T-helper 1 cell (primary cell): Measurements from ENCODE around the gene CREB3L2.

ENCODE experiments used
- DNase-seq, 5 donors: peaks; one replicate each; pipeline ENCODE4 v3.0.0-alpha.2; 2012 to 2020

CREB3L2 gene

GRCh38 chr7:137891016-137891655, 110.8 kb downstream of the CREB3L2 start:
- no peak for DNase-seq

- peak in 1 of 5 donors; percentile 47 for DNase-seq
Observed at GRCh38 chr7:137890449-137890921, 111.4 kb downstream of the CREB3L2 start.

- DNase-seq = no peak
Observed at GRCh38 chr7:137888241-137888640, 113.6 kb downstream of the CREB3L2 start.

GRCh38 chr7:137886746-137887145, 115.1 kb downstream of the CREB3L2 start:
- DNase-seq = no peak

- DNase-seq = no peak
Observed at GRCh38 chr7:137886281-137886680, 115.6 kb downstream of the CREB3L2 start.

DNA sequence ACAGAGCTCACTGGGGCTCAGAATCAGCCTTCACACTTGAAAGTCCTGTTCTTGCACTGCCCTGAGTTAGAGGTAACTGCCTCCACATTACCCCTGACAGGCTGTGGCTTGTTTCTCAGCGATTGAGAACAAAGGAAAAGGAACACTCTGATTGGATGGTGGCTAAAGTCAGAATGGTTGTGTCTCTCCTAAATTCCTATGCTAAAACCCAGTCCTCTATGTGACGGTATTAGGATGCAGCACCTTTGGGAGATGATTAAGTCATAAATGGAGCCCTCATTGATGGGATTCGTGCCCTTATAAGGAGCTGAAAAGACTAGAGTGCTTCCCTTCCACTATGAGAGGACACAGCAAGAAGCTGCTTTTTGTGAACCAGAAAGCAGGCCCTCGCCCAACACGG, 116.2 kb downstream of the CREB3L2 start:
- no peak for DNase-seq

DNA sequence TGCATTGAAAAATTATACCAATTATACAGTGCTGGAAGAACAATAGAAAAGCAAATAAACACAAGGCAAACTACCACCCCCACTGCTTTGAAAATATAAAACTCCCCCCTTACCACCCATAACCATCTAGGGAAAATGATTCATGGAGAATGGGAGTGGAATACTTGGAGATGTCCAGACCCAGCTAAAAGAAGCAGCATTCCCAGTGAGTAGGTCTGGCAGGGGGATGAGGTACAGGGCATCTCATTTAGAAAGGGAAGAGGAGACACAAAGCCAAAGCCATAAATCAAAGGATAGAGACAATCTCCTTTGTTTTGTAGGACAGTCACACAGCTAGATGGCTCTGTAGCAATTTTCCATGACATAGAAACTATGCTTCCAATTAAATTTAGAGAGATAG, 119.1 kb downstream of the CREB3L2 start:
- DNase-seq = no peak

- peak in 1 of 5 donors; percentile 76 for DNase-seq
Observed at GRCh38 chr7:137882261-137882668, 119.6 kb downstream of the CREB3L2 start.

GRCh38 chr7:137881607-137882260, 120.2 kb downstream of the CREB3L2 start:
- DNase-seq = no peak

GRCh38 chr7:137880432-137880831, 121.5 kb downstream of the CREB3L2 start:
- DNase-seq = peak in 1 of 5 donors; percentile 32

DNA sequence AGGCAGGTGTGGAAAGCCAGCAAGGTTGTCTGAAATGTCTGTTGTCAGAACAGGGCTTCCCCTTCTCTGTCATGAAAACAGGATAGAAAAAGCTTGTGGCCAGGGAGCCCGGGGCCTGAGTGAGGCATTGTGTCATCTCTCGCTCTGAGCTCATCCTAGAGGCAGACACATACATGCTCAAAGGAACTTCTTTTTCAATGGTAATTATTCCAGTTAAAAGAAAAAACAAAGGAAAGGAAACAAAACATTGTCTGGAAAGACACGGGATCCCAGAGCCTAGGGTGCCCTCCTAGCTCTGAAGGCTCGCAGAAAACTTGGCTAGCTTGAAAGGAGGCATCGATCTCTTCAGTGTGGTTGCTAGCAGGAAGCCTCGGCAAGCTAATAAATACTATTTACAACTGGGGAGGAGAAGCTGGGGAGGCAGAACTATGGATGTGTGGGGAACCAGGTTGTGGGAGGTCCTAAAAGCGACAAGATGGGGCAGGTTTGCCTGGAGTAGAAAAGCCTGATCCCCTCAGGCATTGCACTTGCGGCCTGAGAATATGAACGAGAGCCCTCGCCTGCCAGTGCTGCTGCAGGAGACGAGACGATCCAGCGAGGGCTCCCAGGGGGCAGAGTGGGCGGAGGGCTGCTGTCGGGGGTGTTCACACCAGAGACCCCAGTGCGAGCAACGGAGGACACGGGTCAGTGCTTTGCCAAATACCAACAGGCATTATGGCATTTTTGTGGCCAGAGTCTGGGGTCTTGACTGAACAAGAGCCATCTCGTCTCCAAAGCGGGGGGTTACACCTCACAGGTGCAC, 122.3 kb downstream of the CREB3L2 start:
- peak in 1 of 5 donors; percentile 37 for DNase-seq

GRCh38 chr7:137878333-137878961, 123.4 kb downstream of the CREB3L2 start:
- no peak for DNase-seq

DNA sequence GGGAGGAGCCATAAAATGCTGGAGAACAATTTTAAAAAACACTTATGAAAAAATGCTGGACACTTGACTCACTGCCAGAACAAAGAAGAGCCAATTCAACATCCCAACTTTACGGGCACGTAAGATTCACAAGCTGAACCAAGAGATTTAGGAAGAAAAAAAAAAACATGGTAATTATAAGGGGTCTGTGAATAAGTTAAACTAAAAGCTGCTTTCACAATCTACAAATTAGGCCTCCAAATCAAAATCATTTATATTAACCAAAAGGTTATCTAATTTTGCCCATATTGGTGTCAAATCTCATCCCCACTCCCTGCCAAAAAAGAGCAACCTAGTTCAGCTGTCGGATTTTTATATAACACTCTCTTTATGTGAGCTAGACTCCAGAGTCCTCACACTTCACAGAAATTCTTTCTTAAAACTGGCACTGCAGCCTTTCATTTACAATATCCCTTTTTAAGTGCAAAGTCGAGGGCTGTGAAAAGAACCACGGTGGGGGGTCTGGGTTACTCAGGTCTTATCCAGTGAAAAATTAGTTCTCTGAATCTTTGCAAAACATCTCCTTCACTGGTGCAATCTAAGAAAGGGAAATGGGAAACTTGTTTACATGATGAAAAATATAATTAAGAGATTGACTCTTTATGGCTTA, 124.7 kb downstream of the CREB3L2 start:
- DNase-seq = no peak

- DNase-seq = no peak
Observed at GRCh38 chr7:137875746-137876145, 126.1 kb downstream of the CREB3L2 start.

GRCh38 chr7:137873979-137874777, 127.7 kb downstream of the CREB3L2 start:
- DNase-seq = no peak

DNA sequence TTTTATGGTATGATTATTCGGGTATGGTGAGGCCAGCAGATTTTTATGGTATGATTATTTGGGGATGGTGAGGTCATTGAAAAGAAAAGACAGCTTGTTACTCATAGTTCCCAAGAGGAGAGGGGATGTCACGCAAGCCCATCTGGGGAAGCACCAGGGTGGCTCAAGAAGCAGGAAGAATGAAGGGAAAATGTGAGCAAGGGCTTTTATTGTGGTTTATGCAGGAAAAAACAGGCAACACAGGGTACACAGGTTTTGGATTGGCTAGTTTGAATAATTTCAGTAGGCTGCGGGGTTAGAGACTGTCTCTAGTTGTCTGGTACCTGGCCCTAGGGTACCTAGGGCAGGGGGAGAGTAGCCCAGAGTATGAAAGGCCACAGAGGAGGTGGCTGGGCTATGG, 128.4 kb downstream of the CREB3L2 start:
- DNase-seq = peak in 1 of 5 donors; percentile 42

DNA sequence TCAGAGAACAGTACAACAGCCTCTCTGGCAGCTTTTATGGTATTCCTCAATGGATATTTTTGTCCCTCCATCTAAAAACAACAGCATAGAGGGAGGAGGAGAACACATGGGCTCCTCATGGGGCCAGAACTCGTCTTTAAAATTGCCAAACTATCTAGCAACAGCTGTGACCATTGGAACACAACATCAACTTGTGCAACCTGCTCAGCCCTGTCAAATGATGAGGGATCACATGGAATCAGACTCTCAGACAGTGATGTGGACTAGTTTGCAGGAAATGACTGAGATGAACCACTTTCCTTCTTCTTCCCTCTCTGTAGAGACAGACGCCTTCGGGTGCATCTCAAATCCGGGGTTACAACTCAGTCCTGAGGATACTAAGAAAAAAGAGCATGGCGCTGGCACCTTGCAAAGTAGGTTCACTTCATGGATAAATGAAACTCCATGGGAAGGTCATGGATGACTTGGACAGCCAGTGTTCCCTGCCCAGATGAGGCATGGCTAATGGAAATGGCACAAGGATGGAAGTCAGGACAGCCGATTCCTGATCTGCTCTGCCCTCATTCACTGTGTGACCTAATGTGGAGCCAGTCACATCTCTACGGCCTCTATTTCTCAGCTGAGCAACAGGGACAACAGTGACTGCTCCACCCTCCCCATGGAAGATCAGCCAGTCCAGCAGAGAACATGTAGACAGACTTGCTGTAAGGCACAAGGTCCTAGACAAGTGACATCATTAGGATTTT, 130.5 kb downstream of the CREB3L2 start:
- no peak for DNase-seq

- DNase-seq = no peak
Observed at GRCh38 chr7:137870684-137871083, 131.2 kb downstream of the CREB3L2 start.

DNA sequence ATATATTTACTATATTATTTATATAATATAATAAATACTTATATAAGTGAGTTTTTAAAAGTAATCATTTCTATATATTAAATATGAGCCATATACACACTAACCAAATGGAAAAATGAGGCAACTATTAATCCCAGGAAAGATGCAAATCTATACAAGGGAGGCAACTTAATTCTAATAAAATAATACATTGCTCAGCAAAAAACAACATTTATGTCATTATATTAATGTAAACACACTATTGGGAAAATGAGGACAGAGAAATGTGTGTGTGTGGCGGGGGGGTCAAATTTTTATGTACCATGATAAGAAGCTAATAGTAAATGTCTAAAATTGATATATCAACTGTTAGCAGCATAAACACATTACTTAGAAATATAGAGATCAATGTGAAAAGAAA, 131.8 kb downstream of the CREB3L2 start:
- no peak for DNase-seq

DNA sequence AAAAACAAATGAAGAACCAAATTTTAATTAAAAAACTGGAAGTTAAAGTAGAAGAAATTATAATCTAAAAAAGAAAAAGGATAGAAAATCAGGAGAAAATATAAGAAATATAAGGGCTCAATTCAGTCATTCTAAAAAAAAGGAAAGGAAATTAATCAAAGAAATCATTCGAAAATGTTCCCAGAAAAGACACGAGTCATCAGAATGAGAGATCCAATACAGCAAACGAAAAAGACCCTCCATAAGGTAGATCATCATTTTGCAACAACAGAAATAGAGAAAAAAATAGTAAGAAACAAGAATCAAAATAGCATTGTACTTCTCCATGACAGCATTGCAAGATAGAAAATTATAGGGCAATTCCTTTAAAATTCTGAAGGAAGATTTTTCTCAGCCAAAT, 132.6 kb downstream of the CREB3L2 start:
- no peak for DNase-seq

DNA sequence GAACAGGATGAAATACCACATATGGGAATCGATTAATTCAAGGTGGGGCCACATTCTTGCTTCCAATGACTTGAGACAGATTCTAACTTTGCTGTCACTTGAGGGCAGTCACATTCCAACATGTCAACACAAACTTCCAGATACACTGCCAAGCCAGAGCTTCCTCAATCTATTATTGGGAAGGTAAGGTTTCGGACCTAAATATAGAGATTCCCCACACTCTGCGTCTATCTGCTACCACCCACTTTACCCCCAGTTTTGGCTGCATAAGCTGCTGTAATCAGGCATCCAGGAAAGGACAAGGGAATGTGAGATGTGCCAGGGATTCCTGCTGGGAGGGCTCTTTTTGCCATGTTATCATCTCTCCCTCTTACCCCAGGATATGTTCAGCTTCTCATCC, 134.6 kb downstream of the CREB3L2 start:
- no peak for DNase-seq
